HG03575 (cell line): ENCODE results near the gene ZNF679.
A peak's percentile ranks its signal among the peaks of the same experiment; 100 is the strongest.
"Not testable (repeated sequence)": the region's sequence is repeated elsewhere in the genome, so short reads cannot be mapped to it uniquely, and the experiment has no call there.

Source experiments
- ATAC-seq: cut with Tn5 transposase; IDR thresholded peaks from one replicate; pipeline ENCODE4 v1.9.1; 2021; ENCODE audit not compliant: unreplicated experiment, insufficient number of reproducible peaks, low FRiP score; ENCODE audit errors: extremely low read depth

Gene ZNF679

DNA sequence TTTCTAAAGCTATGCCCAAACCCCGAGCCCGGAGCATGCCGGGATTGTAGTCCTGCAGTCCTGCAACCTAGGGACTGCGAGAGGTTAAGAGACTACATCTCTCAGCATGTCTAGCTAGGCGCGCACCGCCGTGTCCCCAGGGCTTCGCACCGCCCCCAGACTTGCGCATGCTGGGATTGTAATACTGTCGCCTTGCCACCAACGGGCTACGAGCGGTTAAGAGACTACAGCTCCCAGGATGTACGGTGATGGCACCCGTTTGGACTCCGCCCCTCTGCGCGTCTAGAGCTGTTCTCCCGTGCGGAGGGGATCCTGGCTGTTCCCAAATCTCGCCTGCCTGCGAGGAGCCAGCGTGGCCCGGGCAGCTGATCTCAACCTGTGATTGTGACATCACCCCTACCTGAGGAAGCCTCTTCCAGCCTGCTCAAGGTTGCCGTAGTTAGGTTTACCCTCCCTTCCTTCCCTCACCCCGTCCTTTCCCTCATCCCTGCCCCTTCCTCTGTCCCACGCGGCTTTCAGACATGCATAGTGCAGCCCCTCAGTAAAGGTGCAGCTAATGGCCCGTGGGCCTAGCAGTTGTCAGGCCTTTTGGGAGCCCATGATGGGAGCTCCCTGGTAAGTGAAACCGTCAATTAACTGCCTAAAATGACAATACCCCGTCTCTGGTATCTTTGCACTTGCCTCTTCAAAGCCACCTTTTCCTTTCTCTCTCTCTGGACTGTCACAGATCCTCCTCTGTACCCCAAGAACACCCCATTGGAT, 79.2 kb downstream of the ZNF679 start:
- ATAC-seq = peak; percentile 99

DNA sequence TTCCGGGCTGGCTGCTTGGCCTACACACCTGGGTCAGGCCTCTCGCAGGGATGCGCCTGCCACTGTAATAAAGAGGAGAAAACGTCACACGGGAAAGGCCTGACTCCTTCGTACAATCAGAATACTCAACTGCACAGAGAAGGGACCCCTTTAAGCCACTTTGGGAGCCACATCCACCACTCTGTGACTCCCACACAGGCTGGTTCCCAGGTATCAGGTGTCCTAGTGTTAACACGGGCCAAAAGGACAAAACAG, 79.7 kb downstream of the ZNF679 start:
- ATAC-seq = no peak

DNA sequence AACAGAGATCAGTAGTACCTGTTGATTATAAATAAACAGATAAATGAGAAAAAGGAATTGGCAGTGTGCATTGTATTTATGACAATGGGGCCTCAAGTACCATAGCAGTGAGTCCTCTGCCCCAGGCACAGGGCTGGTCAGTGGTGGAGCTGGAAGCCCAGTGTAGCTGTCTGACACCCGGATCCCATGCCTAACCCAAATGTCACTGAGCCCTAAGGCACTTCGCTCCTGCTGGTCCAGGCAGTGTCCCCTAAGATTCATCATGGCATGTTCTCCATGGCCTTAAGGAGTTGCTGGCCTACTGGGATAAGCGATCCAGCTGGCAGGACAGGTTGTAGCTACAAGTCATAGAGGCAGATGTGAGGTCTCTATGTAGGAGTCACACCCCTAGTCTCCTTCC, 82.2 kb downstream of the ZNF679 start:
- no peak for ATAC-seq

DNA sequence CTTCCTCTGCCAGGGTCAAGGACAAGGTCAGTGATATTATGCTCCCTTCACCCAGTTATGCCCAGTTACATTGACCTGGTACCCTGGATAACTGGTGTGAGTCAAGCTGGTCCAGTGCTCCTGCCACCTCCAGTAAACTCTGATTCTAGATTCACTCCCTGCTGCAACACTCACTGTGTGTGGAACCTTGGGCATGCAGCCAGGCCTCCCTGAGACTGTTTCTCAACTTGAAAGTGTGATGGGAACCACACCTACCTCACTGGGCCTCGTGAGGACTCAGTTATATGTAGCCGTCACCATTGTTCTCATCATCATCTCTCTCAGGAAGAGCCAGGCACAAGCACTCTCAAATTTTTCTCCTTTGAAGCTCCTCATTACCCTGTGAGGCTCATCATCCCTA, 84.6 kb downstream of the ZNF679 start:
- ATAC-seq = no peak

DNA sequence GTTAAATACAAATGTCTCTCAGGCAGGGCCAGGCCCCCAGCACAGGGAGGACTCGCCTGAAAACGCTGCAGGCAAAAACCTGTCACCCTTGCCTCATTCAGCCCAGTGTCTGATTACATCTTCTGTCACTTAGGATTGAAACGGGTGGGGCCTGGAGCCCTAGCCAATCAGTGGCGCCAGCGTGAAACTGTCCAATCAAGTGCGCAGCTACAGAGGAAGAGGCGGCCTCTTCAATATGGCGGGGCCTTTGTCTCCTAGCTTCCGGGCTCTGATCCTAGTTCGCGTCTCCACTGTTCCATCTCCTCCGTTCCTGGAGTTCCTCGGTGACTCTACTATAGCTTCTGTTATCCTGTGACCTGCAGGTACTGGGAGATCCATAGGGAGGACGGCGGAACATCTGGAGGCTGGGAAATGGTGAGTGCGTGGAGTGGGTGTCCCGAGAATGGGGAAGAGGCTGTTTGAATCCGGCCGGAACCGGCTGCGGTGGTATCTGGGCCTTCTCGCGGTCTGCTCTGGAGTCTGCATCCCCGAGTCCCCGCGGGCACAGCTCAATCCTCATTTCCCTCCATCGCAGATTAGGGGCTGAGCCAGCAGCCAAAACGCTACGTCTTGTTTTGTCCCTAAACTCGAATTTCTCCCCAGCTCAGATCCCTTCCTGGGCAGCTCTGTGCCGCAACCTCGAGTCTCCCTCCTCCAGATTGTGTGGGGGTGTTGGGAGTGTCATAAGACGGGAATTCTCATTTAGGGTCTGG, 85.6 kb downstream of the ZNF679 start, which contains the start of gene ZNF736:
TSS of gene ZNF736 (plus strand) at position 222 of the 752 bp plus-strand sequence. CDS start at position 412, 190 bp downstream.
- ATAC-seq = peak; percentile 100

DNA sequence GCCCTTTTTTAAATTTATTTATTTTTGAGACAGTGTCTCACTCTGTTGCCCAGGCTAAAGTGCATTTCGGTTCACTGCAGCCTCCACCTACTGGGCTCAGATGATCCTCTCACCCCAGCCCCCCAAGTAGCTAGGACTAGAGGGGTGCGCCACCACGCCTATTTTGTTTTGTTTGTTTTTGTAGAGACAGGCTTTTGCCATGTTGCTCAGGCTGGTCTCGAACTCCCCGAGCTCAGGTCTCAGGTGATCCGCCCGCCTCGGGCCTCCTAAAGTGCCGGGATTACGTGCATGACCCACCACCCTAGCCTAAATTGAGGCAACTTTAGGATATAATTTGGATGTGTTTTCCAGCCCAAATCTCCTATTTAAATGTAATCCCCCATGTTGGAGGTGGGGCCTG, 86.3 kb downstream of the ZNF679 start:
- ATAC-seq = no peak

DNA sequence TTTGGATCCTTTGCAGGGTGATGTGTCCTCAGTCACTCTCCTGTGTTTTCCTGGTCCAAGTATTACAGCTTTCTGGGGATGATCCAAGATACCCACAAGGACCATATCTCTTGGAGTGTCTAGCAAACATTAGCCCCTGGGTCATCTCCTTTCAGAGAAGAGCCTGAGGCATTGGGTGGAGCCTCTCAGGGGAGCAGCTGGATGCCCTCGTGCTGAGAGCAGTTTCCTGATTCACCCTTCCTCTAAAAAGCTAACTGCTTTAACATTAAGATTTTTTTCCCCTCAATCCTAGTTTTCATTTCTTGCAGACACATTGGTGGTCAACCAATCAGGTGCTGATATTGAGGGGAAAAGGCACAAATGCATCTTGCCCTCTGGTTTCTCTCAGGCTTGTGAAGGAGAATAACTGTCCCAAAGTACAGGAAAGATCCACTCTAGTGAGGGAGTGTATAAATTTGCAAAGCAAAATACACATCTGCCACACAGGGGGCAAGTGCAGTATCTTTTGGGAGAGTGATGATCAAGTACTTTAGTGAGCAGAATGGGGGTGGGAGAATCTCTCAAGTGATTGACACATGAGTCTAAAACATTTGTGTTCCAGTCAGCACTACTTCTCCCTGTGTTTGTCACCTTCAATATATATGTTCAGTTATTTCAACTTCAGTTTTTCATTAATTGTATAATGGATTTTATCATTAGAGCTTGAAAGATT, 87.9 kb downstream of the ZNF679 start:
- not testable (repeated sequence) for ATAC-seq
